K562 (cell line): Measurements from ENCODE around the gene GSTA4.
A peak's percentile ranks its signal among the peaks of the same experiment; 100 is the strongest.

ENCODE experiments used
- ESRRA ChIP-seq: fragments of 450-650 bp; IDR thresholded peaks from 2 replicates; pipeline ENCODE4 v1.6.1; 2014; ENCODE audit warnings: low read depth, mild to moderate bottlenecking, moderate library complexity, borderline replicate concordance
- EZH2 ChIP-seq: IDR thresholded peaks from 2 replicates; pipeline ENCODE4 v1.6.1; 2012; ENCODE audit warnings: low read depth, mild to moderate bottlenecking, inconsistent platforms, low read length, borderline replicate concordance
- FOXA3 ChIP-seq, 2 experiments: fragments of 450-650 bp in 1 of 2; sonication (generic) in 1 of 2; formaldehyde crosslinking; IDR thresholded peaks in 1 of 2; conservative IDR thresholded peaks in 1 of 2; 2 replicates each; pipeline versions ENCODE4 v1.4.0 to v1.8.0; 2020 to 2022; ENCODE audit warnings: mild to moderate bottlenecking in 2 of 2, missing genetic modification reagents in 1 of 2
- HDGF ChIP-seq: fragments of 450-650 bp; IDR thresholded peaks from 2 replicates; pipeline ENCODE4 v1.6.1; 2016
- KAT8 ChIP-seq: fragments of 450-650 bp; IDR thresholded peaks from 2 replicates; pipeline ENCODE4 v1.6.1; 2016; ENCODE audit warnings: low read depth, mild to moderate bottlenecking
- MAFF ChIP-seq: IDR thresholded peaks from 2 replicates; pipeline ENCODE4 v1.6.1; 2012; ENCODE audit warnings: low read length, improper control_type of control experiment
- MYC ChIP-seq, 2 experiments: fragments of 250-450 bp in 1 of 2; sonication (Bioruptor Pico) in 1 of 2; IDR thresholded peaks; 2 replicates each; pipeline versions ENCODE4 v1.5.1 to v1.6.1; 2012 to 2021; ENCODE audit warnings: low read depth in 2 of 2, borderline replicate concordance in 1 of 2, improper control_type of control experiment in 1 of 2, low read length in 1 of 2, mild to moderate bottlenecking in 1 of 2, moderate library complexity in 1 of 2
- NFE2 ChIP-seq: IDR thresholded peaks from 2 replicates; pipeline ENCODE4 v1.6.1; 2014; ENCODE audit warnings: antibody characterized with exemption, low read depth
- OTX1 ChIP-seq: fragments of 450-650 bp; formaldehyde crosslinking; IDR thresholded peaks from 2 replicates; pipeline ENCODE4 v1.4.0; 2022; ENCODE audit warnings: mild to moderate bottlenecking
- SP1 ChIP-seq: sonication (generic); formaldehyde crosslinking; IDR thresholded peaks from 2 replicates; pipeline ENCODE4 v1.8.1; 2022; ENCODE audit warnings: mild to moderate bottlenecking, missing genetic modification reagents
- ZNF146 ChIP-seq: IDR thresholded peaks from one replicate; pipeline ENCODE4 v1.6.1; 2018; ENCODE audit warnings: missing compliant biosample characterization; ENCODE audit not compliant: unreplicated experiment
- ZNF644 ChIP-seq: fragments of 200-800 bp; sonication (Bioruptor generic); IDR thresholded peaks from 2 replicates; pipeline ENCODE4 v1.6.1; 2016; ENCODE audit warnings: low read depth, missing genetic modification characterization, missing compliant biosample characterization
- TF ChIP-seq, protein P1 (sequence below): IDR thresholded peaks from 2 replicates; pipeline ENCODE4 v1.6.1; 2011; ENCODE audit not compliant: insufficient read length; ENCODE audit errors: extremely low read depth
- TF ChIP-seq, protein P2 (sequence below), 3 experiments: IDR thresholded peaks in 2 of 3; conservative IDR thresholded peaks in 1 of 3; 2 replicates each; pipeline ENCODE4 v1.5.1; 2011 to 2012; ENCODE audit warnings: low read length in 3 of 3, mild to moderate bottlenecking in 3 of 3, control low read depth in 2 of 3, improper control_type of control experiment in 1 of 3, inconsistent platforms in 1 of 3, low read depth in 1 of 3, mixed read lengths in 1 of 3, moderate library complexity in 1 of 3; ENCODE audit not compliant: insufficient read depth in 2 of 3

DNA sequence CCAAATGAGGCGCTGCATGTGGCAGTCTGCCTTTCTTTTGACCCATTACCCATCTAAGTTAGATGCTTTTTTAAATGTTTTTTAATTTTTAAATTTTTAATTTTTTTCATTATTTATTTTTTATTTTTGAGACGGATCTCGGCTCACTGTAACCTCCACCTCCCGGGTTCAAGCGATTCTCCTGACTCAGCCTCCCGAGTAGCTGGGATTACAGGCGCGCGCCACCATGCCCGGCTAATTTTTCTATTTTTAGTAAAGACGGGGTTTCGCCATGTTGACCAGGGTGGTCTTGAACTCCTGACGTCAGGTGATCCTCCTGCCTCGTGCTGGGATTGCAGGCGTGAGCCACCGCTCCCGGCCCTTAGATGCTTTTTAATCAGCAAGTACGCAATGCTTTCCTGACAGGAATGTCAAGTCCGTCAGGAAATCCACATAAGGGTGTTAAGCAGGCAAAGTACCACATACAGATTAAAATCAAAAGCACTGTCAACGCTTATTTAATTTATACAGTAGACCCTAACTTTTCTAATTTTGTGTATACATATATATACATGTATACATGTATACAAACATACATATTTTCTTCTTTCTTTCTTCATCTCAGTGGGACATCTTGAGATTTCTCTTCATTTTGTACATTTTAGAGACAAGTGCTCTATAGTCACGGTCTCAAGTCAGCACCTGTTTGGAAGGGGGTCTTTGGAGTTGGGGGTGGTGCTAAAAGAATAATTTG is 995 bp upstream of the GSTA4 start:
- TF ChIP-seq OTX1 (CRISPR knock-in tag) (no peak), ZNF146 (CRISPR knock-in tag) (no peak), EZH2 (no peak), ZNF644 (tag) (no peak), NFE2 (no peak), KAT8 (no peak), MAFF (no peak), SP1 (CRISPR knock-in tag) (no peak), MYC (IDR thresholded peaks at IDR 0.05; ENCODE audit: low read depth, low read length) (0 out of 2 replicates have a peak, but pooled peaks have one; percentile 36), MYC (CRISPR knock-in tag; IDR thresholded peaks at IDR 0.05; ENCODE audit: borderline replicate concordance, low read depth) (0 out of 2 replicates have a peak, but pooled peaks have one; percentile 45), HDGF (no peak), FOXA3 (CRISPR knock-in tag; conservative IDR thresholded peaks at IDR 0.05 in 1 of 2, IDR thresholded peaks at IDR 0.05 in 1 of 2) (no peak), ESRRA (no peak)
- TF ChIP-seq, protein P1, sequence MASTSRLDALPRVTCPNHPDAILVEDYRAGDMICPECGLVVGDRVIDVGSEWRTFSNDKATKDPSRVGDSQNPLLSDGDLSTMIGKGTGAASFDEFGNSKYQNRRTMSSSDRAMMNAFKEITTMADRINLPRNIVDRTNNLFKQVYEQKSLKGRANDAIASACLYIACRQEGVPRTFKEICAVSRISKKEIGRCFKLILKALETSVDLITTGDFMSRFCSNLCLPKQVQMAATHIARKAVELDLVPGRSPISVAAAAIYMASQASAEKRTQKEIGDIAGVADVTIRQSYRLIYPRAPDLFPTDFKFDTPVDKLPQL, result no peak
- TF ChIP-seq, protein P2, sequence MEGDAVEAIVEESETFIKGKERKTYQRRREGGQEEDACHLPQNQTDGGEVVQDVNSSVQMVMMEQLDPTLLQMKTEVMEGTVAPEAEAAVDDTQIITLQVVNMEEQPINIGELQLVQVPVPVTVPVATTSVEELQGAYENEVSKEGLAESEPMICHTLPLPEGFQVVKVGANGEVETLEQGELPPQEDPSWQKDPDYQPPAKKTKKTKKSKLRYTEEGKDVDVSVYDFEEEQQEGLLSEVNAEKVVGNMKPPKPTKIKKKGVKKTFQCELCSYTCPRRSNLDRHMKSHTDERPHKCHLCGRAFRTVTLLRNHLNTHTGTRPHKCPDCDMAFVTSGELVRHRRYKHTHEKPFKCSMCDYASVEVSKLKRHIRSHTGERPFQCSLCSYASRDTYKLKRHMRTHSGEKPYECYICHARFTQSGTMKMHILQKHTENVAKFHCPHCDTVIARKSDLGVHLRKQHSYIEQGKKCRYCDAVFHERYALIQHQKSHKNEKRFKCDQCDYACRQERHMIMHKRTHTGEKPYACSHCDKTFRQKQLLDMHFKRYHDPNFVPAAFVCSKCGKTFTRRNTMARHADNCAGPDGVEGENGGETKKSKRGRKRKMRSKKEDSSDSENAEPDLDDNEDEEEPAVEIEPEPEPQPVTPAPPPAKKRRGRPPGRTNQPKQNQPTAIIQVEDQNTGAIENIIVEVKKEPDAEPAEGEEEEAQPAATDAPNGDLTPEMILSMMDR (IDR thresholded peaks at IDR 0.05 in 2 of 3, conservative IDR thresholded peaks at IDR 0.05 in 1 of 3; ENCODE audit: insufficient read depth in 2 of 3, low read depth in 1 of 3, low read length in 3 of 3), result no peak
